ENCODE results near the gene MAZ. TPM values are rescaled to one million over a fixed set of nuclear protein-coding genes. Genes with fewer than 3 reads are reported as not detected.

The MAZ gene
- total and polyA plus RNA-seq, 2 of the 8 experiments (the other 6 are each of a cell fraction or from before 2014, with no cell fraction given), result 219 to 380 TPM

DNA sequence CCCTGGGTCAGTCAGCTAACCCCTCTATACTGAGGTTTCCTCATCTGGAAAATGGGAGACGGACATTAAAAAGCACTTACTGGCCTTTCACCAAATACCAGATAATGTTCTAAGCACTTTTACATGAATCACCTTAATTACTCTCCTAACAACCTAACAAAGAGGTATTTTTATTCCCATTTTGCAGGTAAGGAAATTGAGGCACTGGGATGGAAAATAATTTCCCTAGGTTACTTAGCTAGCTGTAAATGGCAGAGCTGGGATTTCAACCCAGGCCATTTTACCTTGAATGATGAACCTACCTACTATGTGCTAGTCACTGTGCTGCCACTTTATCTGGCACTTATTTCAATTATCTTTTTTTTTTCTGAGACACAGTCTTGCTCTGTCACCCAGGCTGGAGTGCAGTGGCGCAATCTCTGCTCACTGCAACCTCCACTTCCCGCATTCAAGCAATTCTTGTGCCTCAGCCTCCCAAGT is 12.1 kb upstream of the MAZ start:
- ChIA-PET CTCF (ENCODE audit: partially characterized antibody) (interaction anchor here (0.6 to 1.5 kb wide), 6 partner anchors 9 to 238 kb away, joined by 3 to 5 read pairs (median 3); partner anchors contain the start of gene PAGR1), POLR2A (ENCODE audit: partially characterized antibody) (interaction anchor here (0.6 to 4.3 kb wide), 6 partner anchors 10 to 297 kb away, joined by 3 to 25 read pairs (median 4); partner anchors contain the start of genes MAZ and TBX6)
- Histone ChIP-seq H2AFZ (ENCODE audit: low read length) (no peak overlapping the region), H3K36me3 (ENCODE audit: control insufficient read depth in 2 of 4, insufficient read depth in 4 of 4, low read length in 3 of 4) (peaks cover 25 to 41% (median 31%) of the 10 kb centered on the region in 4 experiments), H3K27me3 (replicated peaks in 1 of 4; ENCODE audit: control insufficient read depth in 3 of 4, extremely low read depth in 1 of 4, insufficient read depth in 3 of 4, low read length in 3 of 4) (no peaks in the 10 kb centered on the region), H3K23me2 (ENCODE audit: low read depth, low read length) (peaks cover 14% of the 10 kb centered on the region), H3K4ac (replicated peaks; ENCODE audit: insufficient read length, low read depth, low read length) (no peak overlapping the region), H3K79me1 (ENCODE audit: low read depth, low read length) (peaks cover 12% of the 10 kb centered on the region; the same call in 1 of the 2 replicates), H3K27ac (ENCODE audit: low read depth, low read length) (no peak overlapping the region), H3K18ac (ENCODE audit: extremely low read depth, low read length) (no peak overlapping the region), H4K5ac (ENCODE audit: insufficient read length, low read depth, low read length) (no peak overlapping the region), H3K23ac (ENCODE audit: insufficient read length) (no peak overlapping the region), H2AK5ac (ENCODE audit: low read depth, low read length) (no peak overlapping the region), H2BK5ac (ENCODE audit: low read depth, low read length) (no peak overlapping the region), H3K14ac (ENCODE audit: insufficient read length) (no peak overlapping the region), H3K56ac (replicated peaks; ENCODE audit: insufficient read length, low read depth, low read length) (no peak overlapping the region), H3K9me3 (ENCODE audit: insufficient read depth in 2 of 2, low read depth in 1 of 2, low read length in 1 of 2) (no peaks in the 10 kb centered on the region), H3K4me3 (ENCODE audit: extremely low read depth in 1 of 4, insufficient read depth in 2 of 4, low read depth in 3 of 4, low read length in 4 of 4) (no peak overlapping the region), H3K4me1 (replicated peaks in 1 of 4; ENCODE audit: control insufficient read depth in 3 of 4, insufficient read depth in 4 of 4, low read length in 3 of 4) (peaks cover 0 to 13% (median 5%) of the 10 kb centered on the region in 4 experiments; a peak in 6 of 7 replicates), H4K8ac (ENCODE audit: extremely low read depth, insufficient read depth, low read length) (no peak overlapping the region), H4K20me1 (replicated peaks in 1 of 2; ENCODE audit: control insufficient read depth in 1 of 2, insufficient read depth in 2 of 2, low read length in 2 of 2) (peaks cover 3 to 19% of the 10 kb centered on the region in 2 experiments), H2BK20ac (ENCODE audit: low read length) (no peak overlapping the region), H2BK120ac (replicated peaks; ENCODE audit: low read depth, low read length) (no peak overlapping the region), H3K79me2 (ENCODE audit: control insufficient read depth in 1 of 2, insufficient read depth in 2 of 2, low read length in 2 of 2) (peaks cover 28 to 58% of the 10 kb centered on the region in 2 experiments), H2BK15ac (ENCODE audit: low read length) (no peak overlapping the region), H2BK12ac (ENCODE audit: low read depth, low read length) (no peak overlapping the region), H4K91ac (replicated peaks; ENCODE audit: insufficient read length, low read length) (no peak overlapping the region), H3K4me2 (ENCODE audit: insufficient read depth in 1 of 2, low read depth in 2 of 2, low read length in 2 of 2) (no peak overlapping the region), H3K9ac (replicated peaks in 1 of 4; ENCODE audit: extremely low read depth in 1 of 4, low read depth in 3 of 4, low read length in 3 of 4) (no peak overlapping the region)
- 96% methylated on average over 3 of the region's 3 CpGs; no CpG with 5 or more reads in 1 of the 2 experiments for WGBS, 2 experiments (ENCODE audit: extremely low coverage in 1 of 2, insufficient coverage in 1 of 2, insufficient read length in 1 of 2, insufficient replicate concordance in 2 of 2, low coverage in 1 of 2, low lambda C conversion rate in 2 of 2, missing lambda C conversion rate in 1 of 2)
- DNase-seq (ENCODE audit: low read depth in 1 of 2, low spot score in 2 of 2) (no peak), FAIRE-seq (no peak)
- TF ChIP-seq JUND (IDR thresholded peaks at IDR 0.05; ENCODE audit: low read length) (no peak), TAF1 (IDR thresholded peaks at IDR 0.05; ENCODE audit: low read depth, low read length) (no peak)

All from H1 (cell line).